Stimulated activated CD8-positive, alpha-beta memory T cell treated with anti-CD3 and anti-CD28 coated beads, Interleukin-4, amount 100 ng/mL, for 24 hours (primary cell): Measurements from ENCODE around the gene EIF2AK3.
"Not testable (repeated sequence)": the region's sequence is repeated elsewhere in the genome, so short reads cannot be mapped to it uniquely, and the experiment has no call there.

Source experiments
- DNase-seq: peaks from one replicate; pipeline ENCODE4 v3.0.0-alpha.2; 2020; ENCODE audit warnings: low read depth

EIF2AK3 gene

GRCh38 chr2:88596141-88596830 lies 31.0 kb downstream of the EIF2AK3 start:
- DNase-seq = no peak

GRCh38 chr2:88591698-88592097 lies 35.6 kb downstream of the EIF2AK3 start:
- no peak for DNase-seq

DNA sequence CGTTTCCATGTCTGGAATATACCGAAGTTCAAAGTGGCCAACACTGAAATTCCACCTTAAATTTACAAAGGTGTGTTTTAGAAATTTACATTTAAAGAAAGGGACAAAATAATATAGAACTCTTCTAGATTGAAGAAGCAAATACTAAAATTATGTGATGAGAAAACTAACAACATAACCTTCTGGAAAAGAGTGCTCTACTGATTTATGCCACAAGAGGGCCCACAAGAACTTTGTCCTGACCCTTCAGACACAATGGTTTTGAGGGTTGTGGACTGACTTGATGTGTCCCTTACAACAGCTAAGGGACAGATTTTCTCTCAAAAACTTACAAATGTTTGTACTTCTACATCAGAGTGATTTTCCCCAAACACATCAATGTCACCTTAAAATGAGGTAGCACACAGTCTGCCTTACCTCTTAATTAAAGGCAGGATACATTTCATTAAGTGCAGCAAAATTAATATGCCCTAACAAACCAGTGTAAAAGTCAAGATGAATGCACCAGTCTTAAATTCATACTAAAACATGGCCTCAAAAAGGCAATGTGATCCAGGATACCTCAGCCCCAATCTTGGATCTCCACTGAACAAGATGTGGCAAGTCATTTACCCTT lies 36.2 kb downstream of the EIF2AK3 start:
- DNase-seq = peak; percentile 11

DNA sequence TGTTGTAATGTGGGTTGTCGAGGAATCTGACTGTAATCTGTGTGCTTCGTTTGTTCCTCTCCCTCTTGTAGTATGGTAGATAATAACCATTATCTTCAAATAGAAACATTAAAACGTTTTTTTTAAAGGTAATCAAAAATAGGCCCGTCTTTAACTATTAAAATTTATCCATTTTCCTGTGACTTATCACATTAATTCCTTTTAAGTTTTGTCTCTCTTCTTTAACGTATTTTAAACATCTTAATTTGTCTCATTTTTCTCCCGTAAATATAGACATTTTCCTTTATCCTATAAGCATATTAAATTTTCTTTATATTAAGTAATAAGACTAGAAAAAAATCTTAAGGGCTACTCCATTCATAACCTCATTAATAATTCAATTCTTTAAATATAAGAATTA lies 41.3 kb downstream of the EIF2AK3 start:
- no peak for DNase-seq

DNA sequence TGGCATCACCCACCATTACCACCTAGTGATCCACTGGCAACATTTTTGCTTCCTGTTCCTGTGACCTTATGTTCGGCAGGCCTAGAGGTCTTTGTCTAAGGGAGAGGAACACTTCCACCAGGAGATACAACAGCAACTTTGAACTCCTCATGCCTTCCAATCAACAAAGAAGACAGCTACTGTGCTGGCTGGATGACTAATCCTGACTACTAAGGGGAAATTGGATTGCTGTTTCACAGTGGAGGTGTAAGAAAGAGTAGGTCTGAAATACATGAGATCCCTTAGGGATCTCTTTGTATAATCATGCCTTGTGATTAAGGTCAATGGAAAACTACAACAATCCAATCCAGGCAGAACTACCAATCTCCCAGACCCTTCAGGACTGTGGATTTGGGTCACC lies 45.2 kb downstream of the EIF2AK3 start:
- no peak for DNase-seq

GRCh38 chr2:88580088-88580487 lies 47.2 kb downstream of the EIF2AK3 start:
- DNase-seq = no peak

DNA sequence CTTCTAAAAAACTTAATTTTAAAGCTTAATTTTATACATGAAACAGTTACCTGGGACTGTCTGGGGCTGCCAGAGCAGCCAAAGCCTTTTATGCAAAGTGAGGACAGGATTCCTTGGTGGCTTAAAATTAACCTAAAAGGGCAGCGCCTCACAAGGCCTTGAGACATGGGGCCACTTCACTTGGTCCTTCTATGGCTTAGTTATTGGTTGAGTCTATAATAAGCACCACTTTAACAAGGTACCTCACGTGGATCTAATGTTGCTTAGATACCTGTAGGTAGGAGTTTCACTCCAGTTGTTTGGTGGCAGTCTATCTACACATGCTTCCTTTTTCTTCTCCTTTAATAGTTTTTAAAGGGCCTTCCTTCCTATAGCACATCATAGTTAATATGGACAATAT lies 51.6 kb downstream of the EIF2AK3 start:
- no peak for DNase-seq

DNA sequence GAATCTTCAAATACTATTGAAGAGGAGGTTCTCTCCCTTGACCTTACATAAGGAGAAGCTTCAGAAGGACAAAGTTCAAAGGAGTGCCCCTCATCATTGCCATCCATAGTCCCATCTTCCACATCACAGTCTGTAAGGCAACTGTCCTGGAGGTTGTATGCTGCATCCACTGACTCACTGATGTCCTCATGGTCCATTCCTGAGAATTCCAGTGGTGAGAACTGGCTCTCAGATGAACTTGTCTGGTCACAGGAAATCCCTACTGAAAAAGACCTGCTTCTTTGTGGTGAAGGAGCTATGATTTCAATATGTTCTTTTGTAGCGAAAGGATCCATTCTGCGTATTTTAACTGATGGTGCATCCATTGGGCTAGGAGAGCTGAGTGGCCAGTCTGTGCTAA lies 52.2 kb downstream of the EIF2AK3 start:
- no peak for DNase-seq

GRCh38 chr2:88574445-88574844 lies 52.8 kb downstream of the EIF2AK3 start:
- DNase-seq = no peak

- DNase-seq = no peak
These were observed 59.1 kb downstream of the EIF2AK3 start for GRCh38 chr2:88568179-88568578.

- DNase-seq = no peak
These were observed 62.9 kb downstream of the EIF2AK3 start for GRCh38 chr2:88564402-88564801.

DNA sequence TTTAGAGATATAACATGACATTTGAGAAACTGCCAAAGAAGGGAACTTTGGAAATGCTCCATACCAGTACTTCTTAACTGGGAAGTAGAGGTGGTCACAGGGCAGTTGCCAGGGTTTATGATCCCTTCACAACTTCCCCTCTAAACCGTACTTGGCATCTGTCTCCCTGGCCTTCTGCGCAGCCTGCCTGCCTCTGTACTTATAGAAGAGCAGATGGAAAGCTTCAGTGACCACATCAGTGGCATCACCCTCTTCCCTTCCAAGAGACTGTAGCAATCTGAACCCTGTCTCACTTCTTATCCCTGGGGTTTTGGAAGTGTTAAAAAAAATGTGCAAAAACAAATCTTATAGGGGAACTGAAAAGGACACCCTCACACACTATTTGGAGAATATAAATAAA lies 64.1 kb downstream of the EIF2AK3 start:
- no peak for DNase-seq

DNA sequence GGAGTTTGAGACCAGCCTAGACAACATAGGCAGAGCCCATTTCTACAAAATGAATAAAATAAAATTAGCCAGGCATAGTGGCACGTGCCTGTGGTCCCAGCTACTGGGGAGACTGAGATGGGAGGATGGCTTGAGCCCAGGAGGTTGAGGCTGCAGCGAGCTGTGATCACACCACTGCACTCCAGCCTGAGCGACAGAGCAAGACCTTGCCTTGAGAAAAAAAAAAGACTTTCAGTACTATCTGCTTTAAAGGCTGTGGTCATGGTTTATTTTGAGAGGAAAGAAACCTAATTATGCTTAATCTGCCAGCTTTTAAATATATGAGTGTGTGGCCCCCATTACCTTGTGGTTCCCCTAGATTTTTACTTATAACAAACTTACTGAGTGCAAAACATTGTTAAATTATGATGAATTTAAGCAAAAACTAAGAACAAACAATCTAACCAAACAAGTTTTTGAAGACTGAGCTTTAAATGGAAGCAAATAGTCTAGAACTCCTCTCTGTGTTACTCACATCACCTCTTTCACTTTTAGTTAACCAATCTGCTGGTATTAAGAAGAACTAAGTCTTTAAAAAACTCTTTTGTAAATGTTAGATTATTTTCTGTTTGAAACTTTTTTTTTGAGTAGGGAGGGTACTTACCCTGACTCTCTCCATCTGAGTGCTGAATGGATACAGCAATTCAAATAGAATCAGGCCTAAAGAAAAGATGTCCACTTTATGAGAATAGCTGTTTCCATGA lies 65.4 kb downstream of the EIF2AK3 start:
- DNase-seq = no peak

DNA sequence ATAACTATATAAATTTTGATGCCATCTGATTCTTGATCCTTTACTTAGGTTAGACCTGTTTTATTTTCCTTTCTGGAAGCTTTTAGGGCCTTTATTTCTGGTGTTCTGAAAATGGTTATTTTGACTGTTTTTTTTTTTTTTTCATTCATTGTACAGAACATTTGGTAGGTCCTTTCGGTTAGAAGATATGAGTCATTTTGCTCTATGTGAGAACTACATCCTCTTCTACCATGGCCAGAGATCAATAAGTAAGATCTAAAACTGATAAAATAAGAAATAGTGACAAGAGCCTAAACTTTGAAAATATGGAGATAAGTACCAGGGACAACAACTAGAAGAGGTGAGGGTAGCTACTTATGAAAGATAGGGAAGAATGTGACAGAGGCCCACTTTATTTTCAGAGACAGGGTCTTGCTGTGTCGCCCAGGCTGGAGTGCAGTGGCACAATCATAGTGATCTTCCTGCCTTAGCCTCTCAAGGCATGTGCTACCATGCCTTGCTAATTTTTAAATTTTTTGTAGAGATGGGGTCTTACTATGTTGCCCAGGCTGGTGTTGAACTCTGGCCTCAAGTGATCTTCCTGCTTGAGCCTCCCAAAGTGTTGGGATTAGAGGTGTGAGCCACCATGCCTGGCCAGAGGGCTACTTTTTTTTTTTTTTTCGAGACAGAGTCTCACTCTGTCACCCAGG lies 66.5 kb downstream of the EIF2AK3 start:
- no peak for DNase-seq

DNA sequence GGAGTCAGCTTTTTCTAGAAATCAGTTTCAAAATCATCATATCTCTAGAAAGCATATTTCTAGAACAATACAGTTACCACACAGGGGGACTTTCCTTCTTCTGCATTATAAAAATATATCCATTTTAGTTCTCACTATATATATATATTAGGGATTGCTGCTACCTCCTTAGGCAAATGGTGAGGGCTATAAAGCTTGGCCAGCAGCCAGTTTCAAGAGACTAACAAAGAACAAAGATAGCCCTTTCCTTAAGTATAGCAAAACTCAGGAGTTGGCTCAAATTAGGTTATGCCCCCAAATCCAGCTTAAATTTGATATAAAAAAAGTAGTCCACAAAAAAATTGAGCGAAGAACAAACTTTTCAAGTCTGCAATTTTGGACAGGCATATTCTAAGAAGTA lies 70.0 kb downstream of the EIF2AK3 start:
- no peak for DNase-seq

- no peak for DNase-seq
These were observed 71.2 kb downstream of the EIF2AK3 start for GRCh38 chr2:88556026-88556425.

DNA sequence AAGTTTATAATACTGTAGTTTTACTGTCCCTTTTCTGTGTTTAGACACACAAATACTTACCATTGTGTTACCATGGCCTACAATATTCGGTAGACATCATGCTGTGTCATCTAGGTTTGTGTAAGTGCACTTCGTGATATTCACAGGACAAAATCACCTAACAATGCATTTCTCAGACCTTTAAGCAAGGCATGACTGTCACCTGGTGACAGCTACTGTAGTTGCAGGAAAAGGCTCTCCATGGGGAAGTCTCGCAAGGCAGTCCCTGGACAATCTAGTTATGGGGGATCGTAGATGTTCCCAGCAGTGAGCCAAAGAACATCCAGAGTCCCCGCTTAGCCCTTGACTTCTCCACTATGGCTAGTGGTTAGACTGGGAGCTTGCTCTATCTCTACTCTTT lies 73.1 kb downstream of the EIF2AK3 start:
- no peak for DNase-seq

DNA sequence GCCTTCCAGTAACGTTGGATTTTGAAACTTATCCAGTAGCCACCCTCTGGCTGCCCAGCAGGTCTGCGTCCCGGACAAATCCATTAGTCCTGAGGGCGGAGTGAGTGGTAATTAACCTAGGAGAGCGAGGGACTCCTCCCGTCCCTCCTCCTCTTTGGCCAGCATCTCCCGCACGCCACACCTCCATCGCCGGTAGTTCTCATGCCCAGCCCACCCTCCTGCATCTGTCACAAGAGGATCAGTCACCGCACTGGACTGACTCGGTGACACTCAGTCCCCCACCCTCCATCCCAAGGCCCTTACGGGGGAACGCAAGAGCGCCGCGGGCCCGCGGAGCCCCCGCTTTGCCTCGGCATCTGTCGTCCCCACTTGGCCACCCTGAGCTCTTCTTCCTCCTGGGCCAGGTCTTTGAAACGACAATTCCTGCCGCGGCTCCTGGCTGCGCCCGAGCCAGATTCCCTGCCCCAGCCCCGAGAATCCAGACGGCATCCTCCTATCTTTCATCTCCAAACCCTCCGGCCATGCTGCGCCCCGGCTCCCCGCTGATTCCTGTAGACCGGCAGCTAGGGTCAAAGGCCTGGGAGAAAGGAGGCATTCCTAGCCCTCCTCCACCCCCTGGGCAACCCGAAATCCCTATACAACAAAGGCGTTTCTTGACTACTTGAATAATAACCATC lies 77.5 kb downstream of the EIF2AK3 start:
- DNase-seq = no peak

- not testable (repeated sequence) for DNase-seq
These were observed 81.0 kb downstream of the EIF2AK3 start for GRCh38 chr2:88546291-88546690.

DNA sequence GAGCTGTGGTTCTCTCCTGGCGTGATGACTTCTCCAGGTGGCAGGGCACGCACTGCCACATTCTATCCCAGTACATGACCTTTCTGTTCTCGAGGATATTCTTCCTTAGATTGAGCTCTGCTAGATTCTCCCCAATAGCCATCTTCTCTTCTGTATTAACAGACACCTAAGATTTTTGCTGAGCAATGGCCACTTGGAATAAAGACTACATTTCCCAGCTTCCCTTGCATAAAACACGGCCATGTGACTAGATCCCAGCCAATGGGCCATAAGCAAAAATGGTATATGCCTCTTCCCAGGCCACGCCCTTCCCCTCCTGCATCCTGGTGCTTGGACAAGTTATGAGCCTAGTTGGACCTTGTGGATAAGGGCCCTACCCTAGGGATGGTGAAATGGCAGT lies 82.1 kb downstream of the EIF2AK3 start:
- no peak for DNase-seq

DNA sequence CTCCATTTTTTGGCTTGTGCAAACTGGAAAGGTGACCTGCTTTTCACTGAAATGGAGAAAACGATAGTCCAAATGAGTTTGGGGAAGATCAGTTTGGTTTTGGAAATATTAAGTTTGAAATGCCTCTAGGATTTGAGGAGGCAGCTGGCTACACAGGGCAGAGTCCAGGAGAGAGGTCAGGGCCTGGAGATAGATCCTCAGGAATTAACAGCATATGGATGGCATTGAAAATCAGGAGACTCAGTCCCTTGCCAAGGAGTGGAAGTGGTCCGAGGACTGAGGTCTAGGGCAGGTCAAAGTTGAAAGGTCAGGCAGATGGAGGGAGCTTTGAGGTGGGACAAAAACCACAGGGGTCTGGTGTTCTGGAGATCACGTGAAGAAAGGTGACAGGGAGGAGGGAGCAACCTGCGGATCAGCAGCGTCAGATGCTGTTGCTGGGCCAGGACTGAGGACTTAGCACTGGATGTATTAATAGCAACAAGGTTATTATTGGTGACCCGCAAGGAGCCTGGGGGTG lies 83.7 kb downstream of the EIF2AK3 start:
- DNase-seq = no peak

GRCh38 chr2:88542668-88543067 lies 84.6 kb downstream of the EIF2AK3 start:
- no peak for DNase-seq
